ENCODE results near the gene SLC35E4. TPM values are rescaled to one million over a fixed set of nuclear protein-coding genes. Genes with fewer than 3 reads are reported as not detected.

SLC35E4 gene
- total RNA-seq, 2 experiments from 2014 or later: 3.0 TPM

GRCh38 chr22:30603801-30604200 lies 31.8 kb upstream of the SLC35E4 start:
- Histone ChIP-seq H3K9me3 (ENCODE audit: low read length) (no peaks in the 10 kb centered on the region), H3K4me1 (ENCODE audit: insufficient read depth, low read length, poor library complexity, severe bottlenecking) (peaks cover 27% of the 10 kb centered on the region), H2AFZ (ENCODE audit: low read length) (no peak overlapping the region), H3K27ac (ENCODE audit: low read depth, low read length, poor library complexity, severe bottlenecking) (no peak overlapping the region), H4K20me1 (ENCODE audit: insufficient read depth, low read length) (no peaks in the 10 kb centered on the region), H3K4me2 (ENCODE audit: low read length) (no peak overlapping the region), H3K79me2 (ENCODE audit: insufficient read depth, low read depth, low read length) (no peaks in the 10 kb centered on the region), H3K9me2 (ENCODE audit: insufficient read depth, low read length) (no peaks in the 10 kb centered on the region), H3K4me3 (ENCODE audit: low read depth, low read length, poor library complexity, severe bottlenecking) (no peak overlapping the region), H3K36me3 (ENCODE audit: insufficient read depth, low read length) (no peaks in the 10 kb centered on the region)
- BruUV-seq (replicated peaks): no TSS peak
- TF ChIP-seq EZH2phosphoT487 (IDR thresholded peaks at IDR 0.05; ENCODE audit: borderline replicate concordance, low read depth, low read length) (no peak), CTCF (conservative IDR thresholded peaks at IDR 0.05; ENCODE audit: low read length) (no peak)
- no peak for DNase-seq (ENCODE audit: low spot score)
- intact Hi-C loops (cut with micrococcal nuclease; ENCODE audit: unreplicated experiment): no loop called here
- ChIA-PET POLR2A (interaction anchor here (0.7 kb wide), 1 partner anchor 1787 kb away, joined by 3 read pairs; no protein-coding TSS in a partner anchor), CTCF (ENCODE audit: unreplicated experiment) (no interaction called here)

- intact Hi-C loops (cut with micrococcal nuclease; ENCODE audit: unreplicated experiment): loop anchor here (5.0 kb wide), 1 partner anchor 167 kb away; no protein-coding TSS in a partner anchor
- POLR2A ChIA-PET: no interaction called here
- no peak overlapping the region for H2AFZ ChIP-seq (ENCODE audit: low read length)
These were observed 30.9 kb upstream of the SLC35E4 start for GRCh38 chr22:30604723-30605122.

More at GRCh38 chr22:30604723-30605122, 30.9 kb upstream of the SLC35E4 start:
- Histone ChIP-seq H3K9me3 (ENCODE audit: low read length) (no peaks in the 10 kb centered on the region), H3K4me2 (ENCODE audit: low read length) (no peak overlapping the region), H3K4me3 (ENCODE audit: low read depth, low read length, poor library complexity, severe bottlenecking) (no peak overlapping the region), H3K4me1 (ENCODE audit: insufficient read depth, low read length, poor library complexity, severe bottlenecking) (peaks cover 36% of the 10 kb centered on the region), H3K27ac (ENCODE audit: low read depth, low read length, poor library complexity, severe bottlenecking) (no peak overlapping the region), H3K36me3 (ENCODE audit: insufficient read depth, low read length) (no peaks in the 10 kb centered on the region), H3K9me2 (ENCODE audit: insufficient read depth, low read length) (no peaks in the 10 kb centered on the region), H4K20me1 (ENCODE audit: insufficient read depth, low read length) (no peaks in the 10 kb centered on the region), H3K79me2 (ENCODE audit: insufficient read depth, low read depth, low read length) (no peaks in the 10 kb centered on the region)
- no peak for TF ChIP-seq EZH2phosphoT487 (IDR thresholded peaks at IDR 0.05; ENCODE audit: borderline replicate concordance, low read depth, low read length)
- TF ChIP-seq CTCF (conservative IDR thresholded peaks at IDR 0.05; ENCODE audit: low read length): no peak
- CTCF ChIA-PET (ENCODE audit: unreplicated experiment): no interaction called here
- DNase-seq (ENCODE audit: low spot score): no peak
- BruUV-seq (replicated peaks): no TSS peak
